B cell (primary cell): Measurements from ENCODE around the gene UCMA. TPM values are rescaled to one million over a fixed set of nuclear protein-coding genes. Genes with fewer than 3 reads are reported as not detected.

Experiments used
- ATAC-seq: fragments of 200-7000 bp; cut with Tn5 transposase; one replicate; pipeline ENCODE4 v1.10.0; 2021; ENCODE audit warnings: low read depth, mild to moderate bottlenecking, moderate number of reproducible peaks, moderate library complexity
- CTCF ChIA-PET: fragments of 350-600 bp; sonication (Branson Sonifier 250); formaldehyde crosslinking; loops from one replicate; lab custom pipeline; 2021; ENCODE audit warnings: antibody characterized with exemption, inconsistent platforms; lab: Charles Lee
- POLR2A ChIA-PET: fragments of 350-600 bp; sonication (Branson Sonifier 250); formaldehyde crosslinking; loops from one replicate; lab custom pipeline; 2021; ENCODE audit warnings: antibody characterized with exemption; lab: Charles Lee
- DNase-seq: peaks from one replicate; pipeline ENCODE4 v3.0.0; 2013
- H2AFZ ChIP-seq: 2 replicates; pipeline ENCODE4 v1.6.1; 2012; ENCODE audit warnings: mild to moderate bottlenecking, low read depth, low read length; ENCODE audit not compliant: insufficient read depth, poor library complexity, severe bottlenecking
- H3K27ac ChIP-seq, 2 donors: 1 replicate in 1 of 2; 2 replicates in 1 of 2; pipeline ENCODE4 v1.5.1; 2012 to 2013; ENCODE audit warnings: low read length in 2 of 2, mild to moderate bottlenecking in 2 of 2, moderate library complexity in 1 of 2
- H3K27me3 ChIP-seq, 4 experiments: fragments of 200-600 bp in 1 of 4; sonication (generic) in 1 of 4; replicated peaks in 1 of 4; 1 replicate in 2 of 4; 2 replicates in 2 of 4; pipeline versions ENCODE4 v1.6.1 to v1.7.0; 2013 to 2016; ENCODE audit warnings: low read length in 3 of 4, mild to moderate bottlenecking in 2 of 4, mixed read lengths in 1 of 4, moderate library complexity in 1 of 4; ENCODE audit not compliant: insufficient read depth in 4 of 4, control insufficient read depth in 3 of 4; ENCODE audit errors: control extremely low read depth in 1 of 4
- H3K36me3 ChIP-seq, 2 experiments: replicated peaks in 1 of 2; 1 replicate in 1 of 2; 2 replicates in 1 of 2; pipeline versions ENCODE4 v1.6.1 to v1.7.1; 2013; ENCODE audit warnings: low read length in 1 of 2; ENCODE audit not compliant: insufficient read depth in 2 of 2, control insufficient read depth in 1 of 2; ENCODE audit errors: control extremely low read depth in 1 of 2, extremely low read depth in 1 of 2
- H3K4me1 ChIP-seq, 2 donors: fragments of 200-600 bp in 1 of 2; sonication (generic) in 1 of 2; 1 replicate in 1 of 2; 2 replicates in 1 of 2; pipeline versions ENCODE4 v1.5.1 to v1.6.1; 2013 to 2017; ENCODE audit warnings: low read length in 2 of 2; ENCODE audit not compliant: control insufficient read depth in 2 of 2, insufficient read depth in 2 of 2
- H3K4me2 ChIP-seq: replicated peaks from 2 replicates; pipeline ENCODE3; 2012; ENCODE audit warnings: mild to moderate bottlenecking, low read depth, low read length; ENCODE audit not compliant: poor library complexity, severe bottlenecking
- H3K4me3 ChIP-seq, 5 experiments: fragments of 200-600 bp in 1 of 5; sonication (generic) in 1 of 5; 1 replicate in 3 of 5; 2 replicates in 2 of 5; pipeline versions ENCODE4 v1.5.1 to v1.7.0; 2011 to 2016; ENCODE audit warnings: low read length in 4 of 5, mild to moderate bottlenecking in 4 of 5, low read depth in 2 of 5, control low read depth in 1 of 5, moderate library complexity in 1 of 5; ENCODE audit not compliant: insufficient read depth in 1 of 5; ENCODE audit errors: control extremely low read depth in 1 of 5, extremely low read depth in 1 of 5
- H3K79me2 ChIP-seq: fragments of 200-600 bp; sonication (generic); one replicate; pipeline ENCODE4 v1.6.0; 2016; ENCODE audit warnings: low read length; ENCODE audit not compliant: control insufficient read depth, insufficient read depth
- H3K9ac ChIP-seq: fragments of 200-600 bp; sonication (generic); 2 replicates; pipeline ENCODE4 v1.6.1; 2017; ENCODE audit warnings: mild to moderate bottlenecking, low read length, moderate library complexity
- H3K9me3 ChIP-seq, 3 donors: one replicate each; pipeline versions ENCODE4 v1.6.1 to v1.7.1; 2013; ENCODE audit warnings: low read length in 2 of 3; ENCODE audit not compliant: control insufficient read depth in 2 of 3, insufficient read depth in 1 of 3; ENCODE audit errors: control extremely low read depth in 1 of 3
- H4K20me1 ChIP-seq: 2 replicates; pipeline ENCODE4 v1.6.0; 2012; ENCODE audit warnings: mild to moderate bottlenecking, low read length; ENCODE audit not compliant: insufficient read depth, control insufficient read depth, poor library complexity, severe bottlenecking
- H3K27ac Mint-ChIP-seq: one replicate; pipeline ENCODE4 v1.8.0; 2021; ENCODE audit warnings: mixed read lengths
- H3K27me3 Mint-ChIP-seq: one replicate; pipeline ENCODE4 v1.8.0; 2021; ENCODE audit warnings: mixed read lengths
- H3K4me1 Mint-ChIP-seq: one replicate; pipeline ENCODE4 v1.8.0; 2021; ENCODE audit warnings: mixed read lengths
- H3K4me3 Mint-ChIP-seq: one replicate; pipeline ENCODE4 v1.8.0; 2021; ENCODE audit warnings: mixed read lengths
- H3K9me3 Mint-ChIP-seq: one replicate; pipeline ENCODE4 v1.8.0; 2022; ENCODE audit warnings: mixed read lengths; ENCODE audit not compliant: insufficient read depth
- CTCF ChIP-seq: fragments of 200-600 bp; IDR thresholded peaks from one replicate; pipeline ENCODE4 v1.8.0; 2022; ENCODE audit warnings: antibody characterized with exemption, mild to moderate bottlenecking
- EZH2 ChIP-seq: IDR thresholded peaks from 2 replicates; pipeline ENCODE4 v1.6.1; 2012; ENCODE audit warnings: borderline replicate concordance, low read depth, mild to moderate bottlenecking, moderate library complexity, low read length; ENCODE audit not compliant: insufficient read depth, poor library complexity, severe bottlenecking
- WGBS: methylation state at CpG from one replicate; pipeline ENCODE4 v1.1.5; 2013; ENCODE audit warnings: missing lambda C conversion rate; ENCODE audit not compliant: insufficient coverage; 5-methylcytosine and 5-hydroxymethylcytosine counted together
- intact Hi-C: fragments of 100-400 bp; cut with micrococcal nuclease; formaldehyde crosslinking; loops from one replicate; pipeline ENCODE4 v1.10.0; 2022
- polyA plus RNA-seq: library from polyadenylated mRNA; depleted of rRNA; stranded (reverse); fragments of >200 nt; gene quantifications from 2 replicates; pipeline ENCODE4 v1.2.3, GENCODE V29; 2012
- total RNA-seq, 2 donors: library from RNA; stranded (reverse); fragments of 120-200 nt in 1 of 2; gene quantifications; 1 replicate in 1 of 2; 2 replicates in 1 of 2; pipeline versions ENCODE4 v1.2.3 to v1.2.4, GENCODE V29; 2013 to 2022

The UCMA gene
- total and polyA plus RNA-seq, 2 donors (not counting 1 experiment from before 2014, with no cell fraction given): not detected

GRCh38 chr10:13188593-13188992 lies 45.6 kb downstream of the UCMA start:
- no peaks in the 10 kb centered on the region for H3K27me3 Mint-ChIP-seq
- no peak overlapping the region for H3K27ac Mint-ChIP-seq
- intact Hi-C loops: no loop called here
- H3K4me2 ChIP-seq: no peak overlapping the region
- no peak overlapping the region for H3K4me3 ChIP-seq
- no peak for DNase-seq
- no peaks in the 10 kb centered on the region for H3K4me1 ChIP-seq
- H3K36me3 ChIP-seq: no peaks in the 10 kb centered on the region
- H4K20me1 ChIP-seq: no peaks in the 10 kb centered on the region
- peaks cover 0 to 4% (median 0%) of the 10 kb centered on the region in 3 donors for H3K9me3 ChIP-seq
- no peaks in the 10 kb centered on the region for H3K9me3 Mint-ChIP-seq
- POLR2A ChIA-PET: no interaction called here
- H3K4me1 Mint-ChIP-seq: peaks cover 1% of the 10 kb centered on the region
- no peaks in the 10 kb centered on the region for H3K79me2 ChIP-seq
- ATAC-seq: no peak
- no peak overlapping the region for H3K27ac ChIP-seq
- H2AFZ ChIP-seq: no peak overlapping the region
- no peak overlapping the region for H3K9ac ChIP-seq
- TF ChIP-seq CTCF: no peak
- no peak for TF ChIP-seq EZH2
- CTCF ChIA-PET: no interaction called here
- H3K4me3 Mint-ChIP-seq: no peak overlapping the region
- WGBS: over 99% methylated on average over 7 of the region's 10 CpGs
- no peaks in the 10 kb centered on the region for H3K27me3 ChIP-seq

GRCh38 chr10:13187135-13187534 lies 47.0 kb downstream of the UCMA start:
- no peaks in the 10 kb centered on the region for H3K27me3 Mint-ChIP-seq
- POLR2A ChIA-PET: no interaction called here
- Histone ChIP-seq H3K36me3 (no peaks in the 10 kb centered on the region), H3K9ac (no peak overlapping the region), H4K20me1 (no peaks in the 10 kb centered on the region), H3K9me3 (peaks cover 0 to 4% (median 0%) of the 10 kb centered on the region in 3 donors), H3K27ac (no peak overlapping the region), H3K27me3 (no peaks in the 10 kb centered on the region), H2AFZ (no peak overlapping the region), H3K4me3 (no peak overlapping the region), H3K4me2 (no peak overlapping the region), H3K79me2 (no peaks in the 10 kb centered on the region), H3K4me1 (no peaks in the 10 kb centered on the region)
- peaks cover 4% of the 10 kb centered on the region for H3K4me1 Mint-ChIP-seq
- H3K27ac Mint-ChIP-seq: no peak overlapping the region
- TF ChIP-seq CTCF (no peak), EZH2 (no peak)
- WGBS: no CpG with 5 or more reads among the region's 3 CpGs
- H3K4me3 Mint-ChIP-seq: no peak overlapping the region
- intact Hi-C loops: no loop called here
- ATAC-seq: no peak
- DNase-seq: no peak
- CTCF ChIA-PET: no interaction called here
- H3K9me3 Mint-ChIP-seq: no peaks in the 10 kb centered on the region
